Pancreas (tissue), 10 donors: ENCODE results near the gene MTAP. TPM values are rescaled to one million over a fixed set of nuclear protein-coding genes. Genes with fewer than 3 reads are reported as not detected.

Source experiments
- ATAC-seq, 4 donors: fragments of 200-7000 bp; cut with Tn5 transposase; one replicate each; pipeline versions ENCODE4 v1.8.0 to v1.9.1; 2020; ENCODE audit warnings: mild to moderate bottlenecking in 4 of 4, moderate library complexity in 4 of 4
- DNase-seq, 6 donors: peaks; one replicate each; pipeline ENCODE4 v3.0.0-alpha.2; 2020
- FAIRE-seq: peaks from 2 replicates; lab custom pipeline; 2012; peaks lifted over from hg19 to GRCh38; lab: Jason Lieb, UNC
- H3K27ac ChIP-seq, 4 donors: fragments of 200-600 bp; sonication (generic); 1 replicate in 3 of 4; 2 replicates in 1 of 4; pipeline versions ENCODE4 v1.5.0 to v1.8.0; 2020
- H3K27me3 ChIP-seq, 4 donors: fragments of 200-600 bp; one replicate each; pipeline ENCODE4 v1.8.0; 2021
- H3K36me3 ChIP-seq, 3 donors: fragments of 200-600 bp; sonication (generic) in 1 of 3; one replicate each; pipeline versions ENCODE4 v1.5.0 to v1.8.0; 2020 to 2021
- H3K4me1 ChIP-seq, 3 donors: fragments of 200-600 bp; one replicate each; pipeline ENCODE4 v1.8.0; 2021
- H3K4me3 ChIP-seq, 4 donors: fragments of 200-600 bp; sonication (generic) in 2 of 4; one replicate each; pipeline versions ENCODE4 v1.5.0 to v1.8.0; 2020 to 2021
- H3K9me3 ChIP-seq, 4 donors: fragments of 200-600 bp; one replicate each; pipeline ENCODE4 v1.8.0; 2021
- CTCF ChIP-seq, 4 donors: fragments of 200-600 bp; sonication (generic) in 3 of 4; IDR thresholded peaks; one replicate each; pipeline versions ENCODE4 v1.5.0 to v1.8.0; 2021; ENCODE audit warnings: antibody characterized with exemption in 4 of 4
- WGBS, 2 donors: extraction: QIAGEN DNeasy Blood & Tissue Kit; methylation state at CpG; one replicate each; pipeline ENCODE4 v1.1.7; 2013; 5-methylcytosine and 5-hydroxymethylcytosine counted together
- intact Hi-C, 3 donors: fragments of 100-400 bp; cut with DNase I; formaldehyde crosslinking; loops; one replicate each; pipeline versions ENCODE4 v1.11.1 to v1.14.2; 2022
- polyA plus RNA-seq, 2 donors: library from polyadenylated mRNA; stranded (reverse); fragments of 200-250 nt; gene quantifications; one replicate each; pipeline ENCODE4 v1.2.3, GENCODE V29; 2013
- total RNA-seq, 6 donors: library from RNA; stranded (reverse); fragmentation: NEBNext Ultra II Directional in 4 of 6; extraction: Animal tissue kit (Norgen Biotek cat#: 25700) in 4 of 6; gene quantifications; one replicate each; pipeline versions ENCODE4 v1.2.1 to v1.2.4, GENCODE V29; 2021 to 2023
- donor health status: healthy with polysubstance abuse.
- donor health status: DM: no; HTN: no; CAD: no; lungs with moderate emphysema.
- donor health status: DM: no; HTN: no; CAD: no.
- donor health status: control.
- donor health status: control.
- donor health status: Bipolar disorder and iron deficiency.
- donor health status: DM: yes; HTN: yes; CAD: no.
- donor health status: DM: no; HTN: no; CAD: no.
- donor health status: DM: no; HTN: no; CAD: no.
- donor health status: DM: yes; HTN: yes; CAD: no.

The MTAP gene
- total and polyA plus RNA-seq, 8 donors: 4.7 to 26.7 (median 16.7) TPM

GRCh38 chr9:21931428-21931827 lies 129.0 kb downstream of the MTAP start:
- no peak for TF ChIP-seq CTCF (IDR thresholded peaks at IDR 0.05)
- 59 to 68% methylated on average over 1 of the region's 1 CpG for WGBS, 2 donors
- H3K4me1 ChIP-seq: no peaks in the 10 kb centered on the region
- H3K4me3 ChIP-seq: no peak overlapping the region
- H3K27ac ChIP-seq: no peak overlapping the region
- FAIRE-seq (no peak), ATAC-seq (no peak), DNase-seq (no peak)
- intact Hi-C loops: no loop called here
- H3K27me3 ChIP-seq: no peaks in the 10 kb centered on the region
- no peaks in the 10 kb centered on the region for H3K9me3 ChIP-seq
- H3K36me3 ChIP-seq: no peaks in the 10 kb centered on the region

- Histone ChIP-seq H3K9me3 (no peaks in the 10 kb centered on the region), H3K36me3 (no peaks in the 10 kb centered on the region), H3K27ac (no peak overlapping the region), H3K4me3 (no peak overlapping the region), H3K4me1 (no peaks in the 10 kb centered on the region), H3K27me3 (no peaks in the 10 kb centered on the region)
- TF ChIP-seq CTCF (IDR thresholded peaks at IDR 0.05): no peak
- ATAC-seq (no peak), DNase-seq (no peak), FAIRE-seq (no peak)
- intact Hi-C loops: no loop called here
These were observed 130.8 kb downstream of the MTAP start for GRCh38 chr9:21933281-21933680.

GRCh38 chr9:21933865-21934264 lies 131.4 kb downstream of the MTAP start:
- intact Hi-C loops: no loop called here
- no peaks in the 10 kb centered on the region for H3K9me3 ChIP-seq
- no peak overlapping the region for H3K4me3 ChIP-seq
- TF ChIP-seq CTCF (IDR thresholded peaks at IDR 0.05): no peak
- H3K27ac ChIP-seq: no peak overlapping the region
- FAIRE-seq: no peak
- 94 to 95% methylated on average over 2 of the region's 2 CpGs for WGBS, 2 donors
- H3K4me1 ChIP-seq: no peaks in the 10 kb centered on the region
- no peaks in the 10 kb centered on the region for H3K27me3 ChIP-seq
- no peak for ATAC-seq
- DNase-seq: no peak
- H3K36me3 ChIP-seq: no peaks in the 10 kb centered on the region

GRCh38 chr9:21935631-21936030 lies 133.2 kb downstream of the MTAP start:
- Histone ChIP-seq H3K4me1 (no peaks in the 10 kb centered on the region), H3K4me3 (no peak overlapping the region), H3K36me3 (no peaks in the 10 kb centered on the region), H3K27me3 (no peaks in the 10 kb centered on the region), H3K27ac (no peak overlapping the region), H3K9me3 (no peaks in the 10 kb centered on the region)
- FAIRE-seq: no peak
- ATAC-seq: no peak
- 55 to 69% methylated on average over 1 of the region's 1 CpG for WGBS, 2 donors
- no peak for TF ChIP-seq CTCF (IDR thresholded peaks at IDR 0.05)
- DNase-seq: no peak
- intact Hi-C loops: no loop called here

GRCh38 chr9:21936161-21936560 lies 133.7 kb downstream of the MTAP start:
- ATAC-seq (no peak), FAIRE-seq (no peak), DNase-seq (no peak)
- Histone ChIP-seq H3K27ac (no peak overlapping the region), H3K9me3 (no peaks in the 10 kb centered on the region), H3K4me1 (no peaks in the 10 kb centered on the region), H3K36me3 (no peaks in the 10 kb centered on the region), H3K4me3 (no peak overlapping the region), H3K27me3 (no peaks in the 10 kb centered on the region)
- intact Hi-C loops: no loop called here
- WGBS, 2 donors: 96 to 100% methylated on average over 1 of the region's 1 CpG
- TF ChIP-seq CTCF (IDR thresholded peaks at IDR 0.05): no peak
